ENCODE results near the gene GDF15. TPM values are rescaled to one million over a fixed set of nuclear protein-coding genes. Genes with fewer than 3 reads are reported as not detected.

Gene GDF15
- total RNA-seq, 1 donor from 2014 or later, result not detected

DNA sequence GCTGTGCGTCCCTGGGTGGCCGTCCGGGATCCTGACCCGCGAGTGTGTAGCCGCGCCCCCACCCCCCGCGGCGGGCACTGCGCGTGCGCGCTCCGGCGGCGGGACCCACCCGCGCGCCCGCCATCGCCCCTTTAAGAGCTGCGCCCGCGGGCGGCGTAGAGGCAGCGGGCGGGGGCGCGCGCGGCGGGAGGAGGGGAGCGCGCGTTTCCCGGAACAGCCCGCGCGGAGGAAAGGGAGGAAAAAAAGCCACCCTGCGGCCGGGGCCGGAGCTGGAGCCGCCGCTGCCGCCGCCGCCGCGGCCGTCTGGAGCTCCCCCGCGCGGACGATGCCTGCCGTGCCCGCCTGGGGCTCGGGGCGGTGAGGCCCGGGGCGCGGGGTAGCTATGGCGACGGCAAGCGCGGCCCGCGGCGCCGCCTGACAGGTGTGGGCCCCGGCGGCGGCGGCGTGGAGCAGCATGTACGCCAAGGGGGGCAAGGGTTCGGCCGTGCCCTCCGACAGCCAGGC is 33.3 kb downstream of the GDF15 start, which contains the start of gene SSBP4:
Gene SSBP4 (plus strand): TSS at position 204 of the 504 bp plus-strand sequence. CDS start 251 bp downstream, at position 455.
- peak; percentile 83 for DNase-seq (ENCODE audit: low spot score)

DNA sequence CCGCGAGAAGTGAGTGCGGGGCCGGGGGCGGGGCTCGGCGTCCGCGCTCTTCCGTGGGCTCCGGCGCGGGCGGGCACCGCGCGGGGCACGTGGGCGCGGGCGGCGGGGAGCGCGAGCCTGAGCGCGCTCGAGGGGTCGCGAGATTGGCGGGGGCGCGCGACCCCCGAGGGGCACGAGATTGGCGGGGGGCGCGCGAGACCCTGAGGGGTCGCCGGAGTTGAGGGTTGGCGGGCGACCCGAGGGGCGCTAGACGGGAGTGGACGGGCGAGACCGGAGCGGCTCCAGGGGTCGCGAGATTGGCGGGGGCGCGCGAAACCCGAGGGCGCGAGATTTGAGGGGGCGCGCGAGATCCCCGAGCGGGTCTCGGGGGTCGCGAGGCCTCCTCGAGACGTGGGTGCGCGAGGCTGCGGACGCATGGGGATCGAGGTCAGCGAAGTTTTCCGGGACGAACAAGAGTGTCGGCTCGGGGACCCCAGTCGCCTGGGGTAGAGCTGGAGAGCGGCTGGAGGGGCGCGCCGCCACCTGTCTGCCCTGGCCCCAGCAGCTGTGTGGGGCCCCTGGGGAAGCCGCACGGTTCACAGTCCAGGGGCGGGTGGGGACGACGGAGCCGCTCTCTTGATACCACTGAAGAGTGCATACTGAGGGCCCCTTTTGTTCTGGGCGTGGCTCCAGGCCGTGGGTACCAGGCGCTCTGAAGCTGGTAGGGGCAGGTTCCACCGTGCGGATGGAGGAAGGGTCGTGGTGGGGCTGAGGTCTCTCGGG is 33.9 kb downstream of the GDF15 start:
- DNase-seq (ENCODE audit: low spot score), result peak; percentile 37

DNA sequence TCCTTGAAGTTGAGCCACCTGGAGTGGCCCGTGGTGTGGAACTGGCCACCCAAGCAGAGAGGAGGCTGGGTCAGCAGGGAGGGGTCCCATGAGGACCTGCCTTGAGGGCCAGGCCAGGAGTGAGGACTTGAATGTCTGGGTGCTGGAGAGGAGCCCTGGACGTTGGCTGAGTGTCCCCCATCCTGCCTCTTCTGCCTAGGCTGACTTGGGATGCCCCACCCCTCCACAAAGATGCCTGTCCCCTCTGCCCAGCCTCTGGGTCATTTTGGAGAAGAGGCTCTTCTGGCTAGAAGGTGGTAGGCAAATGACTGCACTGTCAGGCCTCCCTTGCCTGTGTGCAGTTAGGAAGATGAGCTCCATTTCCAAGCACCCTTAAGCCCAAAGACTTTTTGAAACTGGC is 35.0 kb downstream of the GDF15 start:
- DNase-seq (ENCODE audit: low spot score), result no peak

DNA sequence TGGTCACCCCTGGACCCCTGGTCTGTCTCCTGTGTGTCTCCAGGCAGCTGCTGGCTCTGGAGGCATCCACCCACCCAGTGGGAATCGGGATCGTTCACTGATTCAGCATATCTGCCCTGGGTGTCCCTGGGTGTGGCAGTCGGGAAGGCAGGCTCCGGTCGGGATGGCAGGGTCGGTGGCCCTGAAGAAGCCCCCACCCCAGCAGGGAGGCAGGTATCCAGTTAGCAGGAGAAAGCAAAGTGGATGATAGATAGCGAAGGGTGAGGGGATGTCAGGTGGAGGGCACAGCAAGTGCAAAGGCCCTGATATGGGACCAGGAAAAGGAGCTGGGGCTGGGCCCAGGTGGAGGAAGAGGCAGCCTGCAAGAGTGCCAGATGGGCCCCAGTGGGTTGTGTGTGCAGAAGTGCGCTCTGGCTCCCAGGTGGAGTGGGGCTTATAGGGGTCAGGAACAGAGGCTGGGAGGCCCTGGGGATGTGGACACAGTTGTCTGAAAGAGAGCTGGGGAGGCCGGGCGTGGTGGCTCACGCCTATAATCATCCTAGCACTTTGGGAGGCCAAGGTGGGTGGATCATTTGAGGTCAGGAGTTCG is 35.5 kb downstream of the GDF15 start:
- DNase-seq (ENCODE audit: low spot score), result no peak

DNA sequence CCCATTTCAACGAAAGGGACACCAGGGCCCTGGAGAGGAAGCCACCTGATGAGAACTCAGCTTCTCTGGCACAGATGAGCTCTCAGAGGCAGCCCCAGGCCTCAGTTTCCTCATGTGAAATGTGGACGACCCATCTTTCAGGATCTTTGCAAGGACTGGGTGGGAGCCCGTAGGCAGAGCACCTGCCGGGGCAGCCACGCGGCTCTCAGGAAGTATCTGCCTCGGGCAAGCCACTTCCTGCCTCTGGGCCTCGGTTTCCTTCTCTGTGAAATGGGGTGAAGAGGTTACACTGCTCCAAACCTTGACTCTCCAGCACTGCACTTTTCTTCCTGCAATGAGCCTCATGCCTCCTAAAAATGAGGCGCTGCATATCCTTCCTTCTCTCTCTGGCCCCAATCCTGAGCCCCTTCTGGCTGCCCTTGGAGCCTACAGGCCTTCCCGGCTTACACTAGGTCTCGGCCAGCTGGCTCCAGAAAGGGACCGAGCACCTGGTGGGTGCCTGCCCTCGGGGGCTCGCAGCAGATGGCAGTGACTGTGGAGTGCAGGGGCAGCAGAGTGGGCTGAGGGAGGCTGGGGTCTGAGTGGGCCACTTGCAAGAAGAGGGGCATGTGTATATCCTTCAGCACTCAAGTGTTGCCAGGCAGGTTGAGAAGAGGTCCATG is 36.7 kb downstream of the GDF15 start:
- no peak for DNase-seq (ENCODE audit: low spot score)

DNA sequence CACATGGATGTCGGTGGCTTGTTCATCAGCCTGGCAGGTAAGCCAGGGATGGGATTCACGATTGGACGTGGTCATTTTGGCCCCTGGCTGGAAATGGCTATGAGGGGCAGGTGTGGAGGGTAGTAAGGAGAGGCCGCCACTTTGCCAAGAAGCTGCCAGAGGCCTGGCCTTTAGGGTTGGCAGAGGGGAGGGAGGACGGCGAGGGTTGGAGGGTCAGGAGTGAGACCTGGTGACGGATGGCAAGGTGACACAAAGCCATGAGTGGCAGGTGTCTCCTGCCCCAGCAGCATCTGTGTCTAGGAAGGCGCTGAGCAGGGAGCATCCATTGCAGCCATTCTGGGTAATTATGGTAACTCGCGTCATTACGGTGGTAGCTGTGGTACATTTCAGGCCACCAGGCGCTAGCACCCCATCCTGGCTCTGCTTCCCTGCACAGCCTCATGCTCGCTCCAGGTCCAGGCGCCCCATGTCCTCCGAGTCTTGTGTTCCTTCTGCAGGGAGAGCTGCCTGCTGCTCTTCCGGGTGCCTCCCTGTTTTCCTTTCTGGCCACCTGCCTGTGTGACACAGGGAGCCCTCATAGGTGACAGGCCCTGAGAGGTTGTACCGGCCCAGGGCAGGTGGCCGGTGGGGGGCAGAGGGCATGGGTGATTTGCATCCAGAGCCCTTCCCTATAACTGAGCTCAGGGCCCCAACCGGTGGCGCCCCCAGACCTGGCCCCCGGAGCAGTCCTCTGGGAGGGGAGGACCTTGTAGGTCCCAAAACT is 37.5 kb downstream of the GDF15 start:
- no peak for DNase-seq (ENCODE audit: low spot score)

DNA sequence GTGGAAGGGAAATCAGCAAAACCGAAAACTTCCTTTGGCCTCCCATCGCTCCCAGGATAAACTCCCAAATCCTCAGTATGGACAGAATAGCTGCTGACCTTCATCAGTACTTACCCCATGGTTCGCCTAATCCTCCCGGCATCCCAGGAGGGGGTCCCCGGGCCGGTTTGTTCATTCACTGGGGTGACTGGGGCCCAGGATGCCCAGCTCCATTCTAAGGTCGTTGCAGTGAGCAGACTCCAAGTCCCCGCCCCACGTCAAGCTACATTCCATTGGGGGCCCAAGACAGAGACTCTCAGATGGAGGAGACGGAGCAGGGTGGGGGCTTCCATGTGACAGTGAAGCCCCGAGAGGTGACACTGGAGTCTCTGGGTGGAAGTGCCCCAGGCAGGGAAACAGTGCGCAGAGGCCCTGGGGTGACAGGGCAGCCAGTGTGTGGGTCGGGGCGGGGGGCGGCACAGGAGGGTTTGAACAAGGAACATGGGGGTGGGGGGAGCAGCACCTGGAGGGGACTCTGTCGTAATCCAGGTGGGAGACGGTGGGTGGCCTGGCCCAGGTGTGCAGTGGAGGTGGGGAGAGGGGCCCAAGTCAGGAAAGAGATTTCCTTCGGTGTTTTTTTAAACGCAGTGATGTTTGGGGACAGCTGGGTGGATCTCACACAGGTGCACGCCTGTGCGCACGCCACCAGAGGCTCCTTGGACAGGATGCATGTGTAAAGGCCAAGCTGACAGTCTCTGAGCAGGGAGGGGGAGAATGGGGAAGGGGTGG is 38.3 kb downstream of the GDF15 start:
- DNase-seq (ENCODE audit: low spot score), result no peak

DNA sequence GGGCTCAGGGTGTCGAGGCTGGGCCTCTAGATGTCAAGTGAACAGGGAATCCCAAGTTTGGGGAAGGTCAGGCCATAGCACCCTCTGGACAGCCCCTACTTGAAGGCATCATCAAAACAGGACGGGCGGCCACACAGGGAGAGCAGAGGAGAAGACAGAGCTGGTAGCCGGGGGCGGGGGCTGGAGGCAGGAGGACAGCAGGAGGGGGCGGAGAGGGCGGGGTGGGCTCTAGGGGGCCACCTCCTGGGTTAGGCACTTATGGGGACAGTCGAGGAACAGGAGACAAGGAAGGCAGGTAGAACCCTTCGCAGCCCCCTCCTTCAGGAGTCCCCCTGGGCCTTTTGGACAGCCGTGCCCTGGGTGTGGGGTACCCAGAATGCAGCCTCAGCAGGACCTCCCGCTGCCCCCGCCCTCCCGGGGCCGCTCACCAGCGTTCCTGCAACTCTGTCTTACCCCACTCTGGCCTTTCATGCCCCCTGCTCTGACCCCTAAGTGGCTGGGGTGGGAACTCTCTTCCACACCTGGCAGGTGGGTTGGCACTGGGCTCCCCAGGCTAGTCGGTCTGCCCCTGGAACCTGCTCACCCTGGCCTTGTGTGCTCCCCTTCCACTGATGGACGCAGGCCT is 39.0 kb downstream of the GDF15 start:
- DNase-seq (ENCODE audit: low spot score), result no peak

DNA sequence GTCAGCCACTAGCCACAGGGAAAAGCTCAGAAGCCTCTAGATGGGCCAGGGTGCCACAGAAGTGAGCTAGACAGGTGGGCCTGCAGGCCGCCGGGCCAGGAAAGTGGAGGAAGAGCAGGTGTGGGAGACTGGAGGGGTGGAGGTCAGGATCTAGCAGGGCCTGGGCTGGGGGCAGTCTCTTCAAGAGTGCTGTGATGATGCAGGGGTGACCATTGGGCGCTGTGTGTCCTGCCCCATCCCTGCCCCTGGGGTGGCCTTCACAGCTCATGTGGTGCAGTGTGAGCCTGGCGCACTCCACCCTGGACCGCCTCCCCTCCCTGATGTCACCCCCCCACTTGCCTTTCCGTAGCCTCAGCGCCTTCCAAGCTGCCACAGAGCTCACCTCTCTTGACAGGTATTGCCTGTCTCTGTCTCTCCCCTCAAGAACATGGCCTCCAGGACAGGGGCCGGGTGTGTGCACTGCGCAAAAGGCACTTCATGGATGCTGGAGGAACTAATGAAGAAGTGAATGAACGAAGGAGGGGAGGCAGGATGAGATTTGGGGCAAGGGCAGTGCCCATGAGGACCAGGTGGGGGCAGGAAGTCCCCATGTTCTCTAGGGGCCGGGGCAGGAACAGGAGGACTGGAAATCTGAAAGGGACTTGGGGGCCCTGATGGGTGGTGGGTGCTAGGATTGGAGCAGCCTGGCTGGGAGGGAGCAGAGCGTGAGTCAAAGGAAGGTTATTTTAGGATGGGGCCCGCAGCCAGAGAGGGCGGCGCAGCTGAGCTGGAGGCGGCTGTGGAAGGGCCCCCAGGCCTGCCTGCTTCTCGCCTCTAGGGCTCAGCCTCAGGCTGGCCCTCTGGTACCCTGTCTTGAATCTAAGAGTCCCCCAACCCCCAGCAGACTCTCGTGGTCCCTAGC is 39.8 kb downstream of the GDF15 start:
- peak; percentile 87 for DNase-seq (ENCODE audit: low spot score)

DNA sequence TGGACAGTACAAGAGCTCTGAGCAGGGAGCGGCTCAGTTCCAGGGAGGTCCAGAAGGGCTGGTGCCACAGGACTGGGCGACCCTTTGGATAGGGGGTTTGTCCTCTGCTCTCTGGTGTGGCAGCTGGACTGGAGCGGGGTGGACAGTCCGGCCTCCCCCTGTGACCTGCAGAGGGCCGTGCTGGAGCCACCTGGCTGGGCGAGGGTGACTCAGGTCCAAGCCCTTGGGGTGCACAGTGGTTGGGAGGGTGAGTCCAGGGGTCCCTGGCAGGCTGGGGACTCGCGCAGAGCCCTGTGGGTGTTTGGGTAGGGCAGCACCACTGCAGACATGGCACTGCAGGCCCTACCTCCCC is 40.4 kb downstream of the GDF15 start:
- DNase-seq (ENCODE audit: low spot score), result no peak

DNA sequence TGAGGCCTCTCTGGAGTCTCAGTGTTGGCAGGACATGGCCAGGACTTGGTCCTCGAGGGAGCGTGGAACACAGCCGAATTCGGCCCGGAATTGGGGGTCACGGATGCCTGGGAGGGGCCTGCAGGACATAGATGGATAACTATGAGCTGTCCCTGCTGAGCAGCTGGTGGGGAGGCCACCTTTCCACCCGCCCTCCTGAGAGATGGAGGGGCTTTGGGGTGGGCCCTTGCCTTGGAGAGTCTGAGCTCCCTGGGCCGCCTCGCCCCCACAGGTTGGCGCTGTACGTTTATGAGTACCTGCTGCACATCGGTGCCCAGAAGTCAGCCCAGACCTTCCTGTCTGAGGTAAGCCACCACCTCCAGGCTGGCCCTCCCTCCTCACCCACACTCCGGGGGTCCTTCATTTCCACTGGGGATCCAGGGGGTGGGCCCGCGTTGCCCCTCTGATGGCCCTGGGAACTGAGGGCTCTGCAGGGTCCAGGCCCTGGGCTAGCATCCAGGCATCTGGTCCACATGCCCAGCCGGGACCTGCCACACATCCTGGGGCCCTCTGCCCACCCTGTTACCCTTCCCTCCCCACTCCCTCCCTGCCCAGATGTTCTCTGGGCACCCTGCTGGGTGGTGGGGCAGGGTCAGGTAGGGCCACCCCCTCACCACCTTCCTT is 41.3 kb downstream of the GDF15 start:
- DNase-seq (ENCODE audit: low spot score), result no peak

DNA sequence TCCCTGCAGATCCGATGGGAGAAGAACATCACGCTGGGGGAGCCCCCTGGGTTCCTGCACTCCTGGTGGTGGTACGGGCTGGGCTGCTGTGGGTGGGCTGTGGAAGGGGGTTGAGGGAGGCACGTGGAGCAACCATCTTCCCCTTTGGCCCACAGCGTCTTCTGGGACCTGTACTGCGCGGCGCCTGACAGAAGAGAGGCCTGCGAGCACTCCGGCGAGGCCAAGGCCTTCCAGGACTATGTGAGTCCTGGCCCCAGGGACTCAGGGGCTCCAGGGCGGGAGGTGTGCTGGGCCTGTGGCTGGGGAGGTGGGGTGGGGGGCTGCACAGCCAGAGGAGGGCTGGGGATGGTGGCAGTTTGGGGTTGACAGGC is 41.8 kb downstream of the GDF15 start:
- DNase-seq (ENCODE audit: low spot score), result no peak

DNA sequence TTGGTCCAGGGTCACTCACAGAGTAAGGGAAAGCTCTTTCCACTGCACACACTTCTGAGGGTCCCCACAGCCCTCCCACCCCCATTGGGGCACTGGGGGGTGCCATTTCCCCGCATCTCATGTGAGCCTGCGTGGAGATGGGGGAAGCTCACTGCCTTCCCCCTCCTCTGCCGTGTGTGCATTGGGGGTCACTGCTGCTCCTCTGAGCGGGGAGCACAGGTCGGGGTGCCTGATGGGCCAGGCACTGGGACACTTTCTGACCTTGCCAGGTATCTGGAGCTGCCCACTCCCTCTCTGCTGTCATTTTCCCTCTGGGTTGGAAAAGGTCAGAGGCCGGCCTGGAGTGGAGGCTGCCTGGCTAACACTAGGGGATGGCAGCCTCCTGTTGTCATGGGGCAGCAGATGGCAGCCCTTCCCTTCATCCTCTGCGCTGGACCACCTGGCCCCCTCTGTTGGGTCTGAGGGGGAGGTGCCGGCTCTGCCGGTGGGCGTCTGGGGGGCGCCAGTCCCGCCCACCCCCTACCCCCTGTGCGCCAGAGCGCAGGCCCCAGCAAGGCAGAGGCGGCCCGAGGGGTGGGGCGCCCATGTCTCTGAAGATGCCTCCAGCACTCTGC is 42.3 kb downstream of the GDF15 start:
- DNase-seq (ENCODE audit: low spot score), result no peak

DNA sequence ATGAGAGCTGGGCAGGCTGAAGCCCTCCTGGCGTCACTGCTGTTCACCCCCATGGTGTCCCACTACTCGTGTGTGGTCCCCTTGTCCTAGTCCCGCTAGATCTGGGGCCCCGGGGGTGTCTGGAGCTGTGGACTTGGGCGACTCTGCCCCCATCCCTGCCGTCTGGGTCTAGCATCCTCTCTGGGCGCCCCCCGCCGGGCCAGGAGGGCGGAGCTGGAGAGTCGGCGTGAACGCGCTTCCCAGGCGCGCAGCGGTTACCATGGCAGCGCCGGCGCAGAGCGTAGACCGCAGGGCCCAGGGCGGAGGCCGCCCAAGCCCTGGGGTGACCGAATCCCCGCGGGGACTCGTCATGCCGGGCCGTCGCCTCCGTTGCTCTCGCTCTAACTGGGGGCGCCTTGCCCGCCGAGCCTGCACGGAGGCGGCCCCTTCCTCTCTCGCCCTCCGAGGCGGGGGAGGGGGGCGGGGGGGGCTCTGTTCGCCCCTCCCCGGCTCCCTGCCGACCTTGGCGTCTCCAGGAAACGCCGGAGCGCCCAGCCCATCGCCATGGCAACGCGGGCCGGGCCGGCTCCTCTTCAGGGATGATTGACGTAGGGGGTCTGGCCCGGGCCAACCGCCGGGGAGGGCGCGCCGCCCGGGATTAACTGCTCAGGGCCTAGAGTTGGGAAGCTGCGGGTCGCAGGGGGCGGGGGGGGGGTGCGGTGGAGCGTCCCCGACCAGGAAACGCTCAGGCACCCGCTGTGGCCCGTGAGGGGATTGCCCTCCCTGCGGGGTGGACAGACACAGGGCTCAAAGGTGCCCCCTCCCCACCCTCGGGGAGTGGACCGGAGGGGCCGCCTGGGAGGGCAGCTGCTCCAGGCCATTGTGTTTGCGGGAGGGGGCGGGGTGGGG is 43.1 kb downstream of the GDF15 start:
- DNase-seq (ENCODE audit: low spot score), result peak; percentile 95

DNA sequence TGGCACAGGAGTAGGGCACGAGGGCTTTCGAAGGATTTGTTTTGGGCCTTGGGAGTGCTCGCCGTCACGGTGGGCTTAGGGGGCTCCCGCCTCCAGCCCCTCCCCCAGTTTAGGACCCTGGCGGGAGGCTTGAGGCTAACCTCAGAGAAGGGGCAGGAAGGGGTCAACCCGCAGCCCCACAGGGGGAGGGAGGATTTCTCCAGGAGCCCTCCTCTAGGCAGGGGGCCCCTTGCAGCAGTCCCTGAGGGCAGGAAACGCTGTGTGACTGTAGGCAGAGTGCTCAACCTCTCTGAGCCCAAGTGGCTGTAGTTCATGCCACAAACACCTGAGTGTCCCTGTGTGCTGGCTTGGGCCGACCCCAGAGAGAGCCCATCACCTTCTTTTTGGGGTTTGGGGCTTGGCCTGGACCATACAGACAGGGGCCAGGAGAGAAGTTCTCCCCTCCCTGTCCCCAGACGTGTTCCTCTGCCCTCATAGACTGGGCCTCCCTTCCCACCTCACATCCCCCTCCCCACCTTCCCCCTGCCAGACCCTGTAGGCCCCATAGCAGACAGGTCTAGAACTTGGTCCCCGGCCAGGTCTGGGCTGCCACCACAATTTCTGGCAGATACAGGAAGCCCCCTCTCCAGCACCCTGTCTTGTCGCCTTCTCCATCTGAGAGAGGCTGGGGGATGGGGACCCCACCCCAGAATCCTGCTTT is 43.9 kb downstream of the GDF15 start:
- DNase-seq (ENCODE audit: low spot score), result no peak

DNA sequence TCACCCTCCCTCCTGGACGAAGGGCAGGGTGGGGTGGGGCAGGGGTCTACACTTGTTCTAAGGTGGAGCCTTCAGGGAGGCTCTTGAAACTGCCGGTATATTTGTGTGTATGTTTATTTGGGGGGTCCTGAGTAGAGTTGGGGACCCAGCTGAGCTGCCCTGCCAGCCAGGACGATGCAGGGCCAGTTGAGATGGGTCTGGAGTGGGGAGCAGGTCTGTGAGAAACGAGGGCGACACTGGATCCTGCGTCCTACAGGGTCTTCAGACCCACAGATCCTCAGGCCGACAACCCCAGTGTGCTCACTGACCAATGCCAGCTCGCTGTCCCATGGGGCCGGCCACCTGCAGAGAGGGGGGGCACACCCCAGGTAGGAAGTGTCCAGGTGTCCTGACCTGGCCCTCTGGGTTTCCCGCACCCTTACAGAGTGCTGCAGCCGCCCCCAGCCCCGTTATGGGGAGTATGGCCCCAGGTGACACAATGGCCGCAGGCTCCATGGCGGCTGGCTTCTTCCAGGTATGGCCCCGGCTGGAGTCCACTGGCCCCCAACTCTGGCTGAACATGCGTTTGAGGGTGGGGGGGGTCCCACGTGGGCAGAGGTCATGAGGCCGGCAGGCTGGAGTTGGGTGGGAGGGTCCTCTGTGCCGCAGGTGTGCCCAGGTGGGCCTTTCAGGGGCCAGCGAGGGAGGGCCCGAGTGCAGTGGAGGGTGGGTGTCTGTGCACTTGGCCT is 44.6 kb downstream of the GDF15 start:
- DNase-seq (ENCODE audit: low spot score), result no peak

Data from umbilical cord (tissue), 2 donors.